GM12878 (cell line): ENCODE measurements around the gene SLC37A3. TPM values are rescaled to one million over a fixed set of nuclear protein-coding genes. Genes with fewer than 3 reads are reported as not detected.

Experiments
- ATAC-seq: fragments of 200-7000 bp; cut with Tn5 transposase; 3 replicates; pipeline ENCODE4 v1.9.1; 2020; ENCODE audit warnings: mild to moderate bottlenecking, moderate library complexity
- BruUV-seq: library from RNA; stranded (reverse); fragments of 400-500 nt; replicated peaks from 2 replicates; lab custom pipeline; 2021; lab: Mats Ljungman, UMichigan
- CTCF ChIA-PET: fragments of 300-600 bp; sonication (Branson Sonifier 250); formaldehyde crosslinking; extraction: SDS; loops from one replicate; lab custom pipeline; 2021; ENCODE audit warnings: inconsistent platforms; lab: Yijun Ruan, JAX
- POLR2A ChIA-PET: fragments of 350-600 bp; formaldehyde crosslinking; extraction: SDS; loops from one replicate; lab custom pipeline; 2021; ENCODE audit warnings: inconsistent platforms; lab: Charles Lee
- RAD21 ChIA-PET: fragments of 300-600 bp; sonication (Branson Sonifier 250); formaldehyde crosslinking; loops from one replicate; lab custom pipeline; 2023; ENCODE audit warnings: antibody characterized with exemption; ENCODE audit not compliant: unreplicated experiment; lab: Charles Lee
- SMC1A ChIA-PET: fragments of 300-600 bp; sonication (Branson Sonifier 250); formaldehyde crosslinking; loops from one replicate; lab custom pipeline; 2023; ENCODE audit not compliant: unreplicated experiment, uncharacterized antibody; lab: Charles Lee
- DNase-seq: peaks from one replicate; pipeline ENCODE4 v3.0.0-alpha.2; 2011; ENCODE audit warnings: low read depth, low spot score
- FAIRE-seq: peaks from 3 replicates; lab custom pipeline; 2011; peaks lifted over from hg19 to GRCh38; lab: Jason Lieb, UNC
- H2AFZ ChIP-seq: 2 replicates; pipeline ENCODE4 v1.6.0; 2011; ENCODE audit warnings: low read depth, low read length, control low read depth; ENCODE audit not compliant: control insufficient read depth
- H3K27ac ChIP-seq: 2 replicates; pipeline ENCODE4 v1.5.1; 2011; ENCODE audit warnings: control low read depth; ENCODE audit not compliant: control insufficient read depth, insufficient read depth
- H3K27me3 ChIP-seq, 2 experiments: replicated peaks in 1 of 2; 2 replicates each; pipeline versions ENCODE4 v1.6.0 to v1.6.1; 2011; ENCODE audit warnings: low read length in 1 of 2; ENCODE audit not compliant: control insufficient read depth in 2 of 2, insufficient read depth in 2 of 2
- H3K36me3 ChIP-seq, 2 experiments: 2 replicates each; pipeline ENCODE4 v1.5.1; 2011; ENCODE audit warnings: low read length in 1 of 2; ENCODE audit not compliant: control insufficient read depth in 2 of 2, insufficient read depth in 2 of 2
- H3K4me1 ChIP-seq: 2 replicates; pipeline ENCODE4 v1.6.1; 2011; ENCODE audit warnings: mild to moderate bottlenecking, low read length, moderate library complexity, mixed read lengths; ENCODE audit not compliant: control insufficient read depth, insufficient read depth
- H3K4me2 ChIP-seq: 2 replicates; pipeline ENCODE4 v1.6.0; 2011; ENCODE audit warnings: control low read depth; ENCODE audit not compliant: control insufficient read depth, insufficient read depth
- H3K4me3 ChIP-seq: fragments of 200-600 bp; sonication (generic); 2 replicates; pipeline ENCODE4 v1.5.1; 2016
- H3K79me2 ChIP-seq: 2 replicates; pipeline ENCODE4 v1.6.0; 2011; ENCODE audit warnings: low read length; ENCODE audit not compliant: control insufficient read depth, insufficient read depth
- H3K9ac ChIP-seq: 2 replicates; pipeline ENCODE4 v1.8.0; 2011; ENCODE audit warnings: low read length, control low read depth, mixed read lengths; ENCODE audit not compliant: control insufficient read depth, insufficient read depth
- H3K9me3 ChIP-seq: replicated peaks from 3 replicates; pipeline ENCODE4 v1.5.1; 2011; ENCODE audit warnings: mild to moderate bottlenecking, low read length; ENCODE audit not compliant: control insufficient read depth, insufficient read depth
- H4K20me1 ChIP-seq: 2 replicates; pipeline ENCODE4 v1.6.0; 2011; ENCODE audit not compliant: control insufficient read depth, insufficient read depth
- DPF2 ChIP-seq: fragments of 450-650 bp; IDR thresholded peaks from 2 replicates; pipeline ENCODE4 v1.6.1; 2017; ENCODE audit warnings: mild to moderate bottlenecking
- EGR1 ChIP-seq, 2 experiments: IDR thresholded peaks; 1 replicate in 1 of 2; 2 replicates in 1 of 2; pipeline ENCODE4 v1.6.1; 2011 to 2012; ENCODE audit warnings: low read depth in 2 of 2, low read length in 2 of 2, borderline replicate concordance in 1 of 2, mild to moderate bottlenecking in 1 of 2, moderate library complexity in 1 of 2
- ELK1 ChIP-seq: IDR thresholded peaks from 2 replicates; pipeline ENCODE4 v1.6.1; 2012; ENCODE audit warnings: low read depth, low read length, improper control_type of control experiment
- HDAC2 ChIP-seq: fragments of 200-600 bp; sonication (generic); IDR thresholded peaks from 2 replicates; pipeline ENCODE4 v1.6.1; 2017
- IRF4 ChIP-seq: IDR thresholded peaks from 2 replicates; pipeline ENCODE4 v1.6.1; 2011; ENCODE audit warnings: low read depth, low read length
- MXI1 ChIP-seq: fragments of 150-350 bp; IDR thresholded peaks from 2 replicates; pipeline ENCODE4 v1.6.1; 2011; ENCODE audit warnings: low read depth, mild to moderate bottlenecking, inconsistent platforms, low read length, improper control_type of control experiment
- PAX8 ChIP-seq: fragments of 450-650 bp; IDR thresholded peaks from 2 replicates; pipeline ENCODE4 v1.6.1; 2017; ENCODE audit warnings: mild to moderate bottlenecking, moderate library complexity
- POLR2AphosphoS5 ChIP-seq: IDR thresholded peaks from 2 replicates; pipeline ENCODE4 v1.6.1; 2011; ENCODE audit warnings: mild to moderate bottlenecking, low read length, inconsistent platforms
- SIX5 ChIP-seq: IDR thresholded peaks from 2 replicates; pipeline ENCODE4 v1.6.1; 2011; ENCODE audit warnings: mild to moderate bottlenecking, low read depth, low read length, moderate library complexity; ENCODE audit not compliant: severe bottlenecking
- USF1 ChIP-seq: IDR thresholded peaks from 2 replicates; pipeline ENCODE4 v1.6.1; 2011; ENCODE audit warnings: borderline replicate concordance, low read depth, mild to moderate bottlenecking, moderate library complexity, mixed read lengths, low read length; ENCODE audit not compliant: insufficient read depth; ENCODE audit errors: extremely low read length
- ZNF592 ChIP-seq: fragments of 450-650 bp; IDR thresholded peaks from 2 replicates; pipeline ENCODE4 v1.6.1; 2017; ENCODE audit warnings: mild to moderate bottlenecking, moderate library complexity
- WGBS: methylation state at CpG from one replicate; pipeline ENCODE4 v1.1.6; 2016; ENCODE audit warnings: low lambda C conversion rate; ENCODE audit not compliant: insufficient replicate concordance, insufficient coverage; ENCODE audit errors: missing lambda C conversion rate; 5-methylcytosine and 5-hydroxymethylcytosine counted together
- in situ Hi-C: fragments of 300-500 bp; cut with MboI; formaldehyde crosslinking; loops from 9 replicates; pipeline ENCODE4 v1.14.3; 2018; ENCODE audit warnings: mixed read lengths
- intact Hi-C: fragments of 100-400 bp; cut with micrococcal nuclease; formaldehyde crosslinking; loops from one replicate; pipeline ENCODE4 v1.14.2; 2022; ENCODE audit not compliant: unreplicated experiment
- polyA plus RNA-seq, 11 experiments: library from polyadenylated mRNA; depleted of rRNA in 4 of 11; unstranded in 6 of 11; stranded (reverse) in 5 of 11; fragments of >200 nt; fragmentation: Nextera tagmentation in 4 of 11; fragmentation: Illumina TruSeq in 1 of 11; extraction: Ambion mirVana in 4 of 11; extraction: Trizol in 1 of 11; gene quantifications; 1 replicate in 1 of 11; 2 replicates in 10 of 11; pipeline versions ENCODE4 v1.2.1 to v1.2.3, GENCODE V29; 2011 to 2016; ENCODE audit warnings: inconsistent platforms in 2 of 11, missing spikeins in 2 of 11, low read depth in 1 of 11
- total RNA-seq, 4 experiments: library from RNA; depleted of rRNA in 3 of 4; stranded (reverse); fragments of >200 nt in 3 of 4; fragmentation: Illumina TruSeq in 1 of 4; extraction: Trizol in 1 of 4; gene quantifications; 2 replicates each; pipeline versions ENCODE4 v1.2.1 to v1.2.3, GENCODE V29; 2013 to 2021

The SLC37A3 gene
- total and polyA plus RNA-seq, 10 of the 15 experiments (the other 5 are each of a cell fraction or from before 2014, with no cell fraction given): 3.7 to 13.6 (median 11.0) TPM

- peak; percentile 34; the same call in 1 of the 2 replicates for TF ChIP-seq POLR2AphosphoS5
- TF ChIP-seq MXI1: peak; percentile 58; the same call in 1 of the 2 replicates
These were observed at the start of gene SLC37A3 (continued) for GRCh38 chr7:140397784-140398750.

GRCh38 chr7:140447841-140448240, 49.5 kb upstream of the SLC37A3 start:
- CTCF ChIA-PET: no interaction called here
- Histone ChIP-seq H3K9ac (no peak overlapping the region), H3K4me1 (no peaks in the 10 kb centered on the region; the same call in 1 of the 2 replicates), H3K79me2 (no peaks in the 10 kb centered on the region), H4K20me1 (no peaks in the 10 kb centered on the region), H3K27me3 (no peaks in the 10 kb centered on the region), H3K27ac (no peak overlapping the region), H3K36me3 (peaks cover 0 to 3% of the 10 kb centered on the region in 2 experiments; a peak in 1 of 4 replicates), H3K4me3 (no peak overlapping the region), H3K4me2 (no peak overlapping the region), H3K9me3 (no peaks in the 10 kb centered on the region), H2AFZ (no peak overlapping the region)
- no peak for ATAC-seq
- intact Hi-C loops: no loop called here
- DNase-seq: no peak
- no peak for FAIRE-seq
- TF ChIP-seq USF1 (no peak), ELK1 (no peak), EGR1 (IDR thresholded peaks at IDR 0.05; ENCODE audit: borderline replicate concordance in 1 of 2, low read depth in 2 of 2, low read length in 2 of 2) (no peak), IRF4 (no peak), SIX5 (no peak), ZNF592 (no peak), MXI1 (no peak), HDAC2 (no peak), DPF2 (no peak), PAX8 (no peak)
- no TSS peak for BruUV-seq
- SMC1A ChIA-PET: no interaction called here
- in situ Hi-C loops: no loop called here
- POLR2A ChIA-PET: interaction anchor here (0.7 kb wide), 1 partner anchor 480 kb away, joined by 3 read pairs; no protein-coding TSS in a partner anchor
- RAD21 ChIA-PET: no interaction called here
- WGBS: 95% methylated on average over 7 of the region's 7 CpGs
